H1 (cell line): Measurements from ENCODE around the gene AK8. TPM values are rescaled to one million over a fixed set of nuclear protein-coding genes. Genes with fewer than 3 reads are reported as not detected.
A peak's percentile ranks its signal among the peaks of the same experiment; 100 is the strongest.

Source experiments
- ASH2L ChIP-seq: fragments of 200-600, 300-600 bp; sonication (generic); IDR thresholded peaks from one replicate; pipeline ENCODE4 v1.7.1; 2017; ENCODE audit warnings: low read length
- BCL11A ChIP-seq, 2 experiments: IDR thresholded peaks; one replicate each; pipeline ENCODE4 v1.6.1; 2011; ENCODE audit warnings: low read depth in 2 of 2, low read length in 2 of 2, mild to moderate bottlenecking in 2 of 2
- BRCA1 ChIP-seq: IDR thresholded peaks from 2 replicates; pipeline ENCODE4 v1.6.1; 2012; ENCODE audit warnings: low read depth, low read length, improper control_type of control experiment
- CREB1 ChIP-seq: IDR thresholded peaks from 2 replicates; pipeline ENCODE4 v1.6.1; 2012; ENCODE audit warnings: inconsistent platforms
- CTBP2 ChIP-seq: IDR thresholded peaks from 2 replicates; pipeline ENCODE4 v1.7.0; 2011; ENCODE audit warnings: borderline replicate concordance, mild to moderate bottlenecking, moderate library complexity, mixed read lengths, low read length; ENCODE audit not compliant: insufficient read depth, insufficient read length
- CTCF ChIP-seq, 3 experiments: IDR thresholded peaks; 1 replicate in 2 of 3; 2 replicates in 1 of 3; pipeline versions ENCODE4 v1.5.1 to v1.6.1; 2011; ENCODE audit warnings: low read length in 3 of 3, mild to moderate bottlenecking in 3 of 3, inconsistent platforms in 2 of 3, low read depth in 1 of 3, moderate library complexity in 1 of 3; ENCODE audit not compliant: insufficient read depth in 1 of 3; ENCODE audit errors: control extremely low read depth in 1 of 3
- EZH2 ChIP-seq: fragments of 200-600 bp; sonication (generic); IDR thresholded peaks from 2 replicates; pipeline ENCODE4 v1.7.1; 2012; ENCODE audit warnings: low read depth, mild to moderate bottlenecking, moderate library complexity, low read length, inconsistent platforms; ENCODE audit not compliant: severe bottlenecking
- GABPA ChIP-seq: IDR thresholded peaks from 2 replicates; pipeline ENCODE4 v1.6.1; 2011; ENCODE audit warnings: mild to moderate bottlenecking, low read length, moderate library complexity, borderline replicate concordance; ENCODE audit not compliant: insufficient read depth
- GTF2F1 ChIP-seq: IDR thresholded peaks from 2 replicates; pipeline ENCODE4 v1.6.1; 2012; ENCODE audit warnings: low read depth, low read length, improper control_type of control experiment, borderline replicate concordance
- HDAC6 ChIP-seq: IDR thresholded peaks from one replicate; pipeline ENCODE4 v1.7.1; 2012; ENCODE audit warnings: low read depth, mild to moderate bottlenecking, inconsistent platforms, low read length, moderate library complexity
- JUN ChIP-seq: IDR thresholded peaks from 2 replicates; pipeline ENCODE4 v1.6.1; 2011; ENCODE audit warnings: low read depth, mild to moderate bottlenecking, improper control_type of control experiment, low read length
- NANOG ChIP-seq: IDR thresholded peaks from 2 replicates; pipeline ENCODE4 v1.6.1; 2011; ENCODE audit warnings: low read length, low read depth, mild to moderate bottlenecking, inconsistent platforms; ENCODE audit not compliant: insufficient read depth, poor library complexity, severe bottlenecking
- POLR2AphosphoS5 ChIP-seq: IDR thresholded peaks from 2 replicates; pipeline ENCODE4 v1.6.1; 2011; ENCODE audit warnings: low read depth, low read length
- POU5F1 ChIP-seq: IDR thresholded peaks from 2 replicates; pipeline ENCODE4 v1.6.1; 2011; ENCODE audit warnings: low read depth, mild to moderate bottlenecking, low read length, moderate library complexity
- RXRA ChIP-seq: IDR thresholded peaks from 2 replicates; pipeline ENCODE4 v1.6.1; 2011; ENCODE audit warnings: low read depth, mild to moderate bottlenecking, low read length, moderate library complexity; ENCODE audit not compliant: insufficient read depth
- SIX5 ChIP-seq: IDR thresholded peaks from 2 replicates; pipeline ENCODE4 v1.6.1; 2011; ENCODE audit warnings: mild to moderate bottlenecking, low read depth, low read length
- TEAD4 ChIP-seq: IDR thresholded peaks from 2 replicates; pipeline ENCODE4 v1.6.1; 2012; ENCODE audit warnings: low read depth, low read length, inconsistent platforms, mixed read lengths
- USF2 ChIP-seq: IDR thresholded peaks from 2 replicates; pipeline ENCODE4 v1.6.1; 2011; ENCODE audit warnings: low read length, improper control_type of control experiment
- polyA plus RNA-seq, 7 experiments: library from polyadenylated mRNA; depleted of rRNA in 3 of 7; stranded (reverse) in 5 of 7; unstranded in 2 of 7; fragments of >200 nt in 5 of 7; fragments of 200-250 nt in 2 of 7; gene quantifications; 1 replicate in 5 of 7; 2 replicates in 1 of 7; 4 replicates in 1 of 7; pipeline versions ENCODE4 v1.2.1 to v1.2.3, GENCODE V29; 2011 to 2013; ENCODE audit warnings: missing spikeins in 2 of 7, mixed read lengths in 2 of 7
- total RNA-seq: library from RNA; stranded (reverse); fragmentation: NEBNext Ultra II Directional; extraction: Animal tissue kit (Norgen Biotek cat#: 25700); gene quantifications from 2 replicates; pipeline ENCODE4 v1.2.1, GENCODE V29; 2021

Gene AK8
- total and polyA plus RNA-seq, 2 of the 8 experiments (the other 6 are each of a cell fraction or from before 2014, with no cell fraction given), result 0.35 to 0.48 TPM

DNA sequence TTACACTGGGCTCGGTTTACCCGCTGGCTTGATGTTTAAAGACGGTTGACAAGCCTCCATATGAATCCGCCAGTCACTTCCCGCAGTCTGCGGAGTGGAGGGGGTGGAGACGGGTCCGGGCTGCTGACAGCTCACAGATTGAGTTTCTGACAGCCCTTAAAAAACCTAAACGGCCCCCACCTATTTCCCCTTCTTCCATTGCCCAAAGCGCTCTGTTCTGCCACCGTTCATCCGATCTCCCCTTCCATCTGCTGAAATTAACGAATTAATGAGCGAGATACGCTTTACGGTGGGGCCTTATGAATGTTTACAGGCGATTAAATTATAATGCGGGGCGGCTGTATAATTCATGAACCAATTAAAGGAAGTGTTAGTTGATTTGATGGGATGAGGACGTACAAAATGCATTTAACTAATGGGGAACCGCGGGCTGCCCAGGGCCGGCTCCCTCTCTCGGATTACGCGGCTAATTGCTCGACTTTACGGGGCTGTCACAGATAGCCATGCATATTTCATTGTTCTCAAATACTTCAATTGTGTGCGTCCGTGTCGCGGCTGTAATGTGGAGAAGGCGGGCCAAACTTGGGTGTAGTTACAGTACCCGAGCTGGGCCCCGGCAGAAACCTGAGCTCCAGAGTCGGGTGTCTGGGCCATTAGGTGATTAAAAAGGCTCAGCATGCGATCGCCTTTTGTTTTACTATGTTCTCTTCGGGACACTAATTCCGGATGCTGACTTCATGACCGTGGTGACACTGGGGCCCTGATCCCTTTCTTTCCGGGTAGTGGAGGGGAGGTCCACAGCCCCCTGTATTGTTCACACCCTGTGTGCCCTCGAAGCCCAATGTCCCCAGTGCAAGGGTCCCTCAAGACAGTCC is 133.0 kb downstream of the AK8 start (continued):
- no peak for TF ChIP-seq CTCF (IDR thresholded peaks at IDR 0.05; ENCODE audit: control extremely low read depth in 1 of 3, insufficient read depth in 1 of 3, low read depth in 1 of 3, low read length in 3 of 3)
- TF ChIP-seq POU5F1, result no peak
- TF ChIP-seq EZH2, result peak; percentile 42
- no peak for TF ChIP-seq GTF2F1
- TF ChIP-seq USF2, result no peak
- TF ChIP-seq HDAC6, result no peak
- no peak for TF ChIP-seq JUN
- TF ChIP-seq BCL11A (IDR thresholded peaks at IDR 0.05; ENCODE audit: low read depth in 2 of 2, low read length in 2 of 2), result no peak
- TF ChIP-seq SIX5, result no peak
- peak; percentile 33 for TF ChIP-seq NANOG
- TF ChIP-seq TEAD4, result no peak
- TF ChIP-seq CREB1, result peak; percentile 52; the same call in 1 of the 2 replicates
- peak; percentile 49 for TF ChIP-seq CTBP2
- TF ChIP-seq POLR2AphosphoS5, result no peak
- TF ChIP-seq GABPA, result no peak
- TF ChIP-seq BRCA1, result no peak
- TF ChIP-seq RXRA, result no peak
- no peak for TF ChIP-seq ASH2L
